ENCODE data around the gene PRPF39.

PRPF39 gene, protein sequence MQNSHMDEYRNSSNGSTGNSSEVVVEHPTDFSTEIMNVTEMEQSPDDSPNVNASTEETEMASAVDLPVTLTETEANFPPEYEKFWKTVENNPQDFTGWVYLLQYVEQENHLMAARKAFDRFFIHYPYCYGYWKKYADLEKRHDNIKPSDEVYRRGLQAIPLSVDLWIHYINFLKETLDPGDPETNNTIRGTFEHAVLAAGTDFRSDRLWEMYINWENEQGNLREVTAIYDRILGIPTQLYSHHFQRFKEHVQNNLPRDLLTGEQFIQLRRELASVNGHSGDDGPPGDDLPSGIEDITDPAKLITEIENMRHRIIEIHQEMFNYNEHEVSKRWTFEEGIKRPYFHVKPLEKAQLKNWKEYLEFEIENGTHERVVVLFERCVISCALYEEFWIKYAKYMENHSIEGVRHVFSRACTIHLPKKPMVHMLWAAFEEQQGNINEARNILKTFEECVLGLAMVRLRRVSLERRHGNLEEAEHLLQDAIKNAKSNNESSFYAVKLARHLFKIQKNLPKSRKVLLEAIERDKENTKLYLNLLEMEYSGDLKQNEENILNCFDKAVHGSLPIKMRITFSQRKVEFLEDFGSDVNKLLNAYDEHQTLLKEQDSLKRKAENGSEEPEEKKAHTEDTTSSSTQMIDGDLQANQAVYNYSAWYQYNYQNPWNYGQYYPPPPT

DNA sequence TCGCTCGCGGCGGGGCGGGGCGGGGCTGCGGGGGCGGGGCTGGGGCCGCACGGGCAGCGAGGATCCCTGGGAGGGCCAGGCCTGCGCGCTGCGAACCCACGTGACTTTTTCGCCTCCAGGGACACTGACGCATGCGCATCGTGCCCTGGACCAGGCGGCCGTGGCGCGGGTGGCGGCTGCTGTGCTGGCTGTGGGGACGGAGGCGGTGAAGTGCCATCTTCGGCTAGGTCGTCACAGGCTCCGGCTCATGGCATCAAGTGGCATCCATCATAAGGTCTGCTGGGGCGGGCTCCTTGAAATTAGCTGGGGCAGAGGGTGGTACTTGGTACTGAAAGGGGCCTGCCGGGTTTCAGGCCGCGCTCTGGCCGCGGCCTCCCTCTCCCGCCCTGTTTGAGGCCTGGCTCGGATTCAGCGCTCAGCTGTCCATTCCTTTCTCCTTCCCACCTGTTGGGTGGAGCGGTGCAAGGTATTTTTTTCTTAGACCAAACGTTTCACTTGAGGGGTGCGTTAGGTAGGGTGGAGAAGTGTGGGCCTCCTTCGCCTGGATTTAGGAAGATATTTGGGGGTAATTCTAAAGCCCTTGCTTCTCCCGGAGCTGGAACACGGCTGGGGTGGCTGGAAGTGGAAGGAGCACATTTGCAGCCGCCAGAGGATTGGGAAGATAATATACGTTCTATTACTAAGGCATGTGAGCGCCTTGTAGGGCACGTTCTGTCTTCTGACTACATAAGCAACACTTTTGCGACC lies at the start of gene PRPF39:
PRPF39 (plus strand) TSS at position 141 of the 747 bp plus-strand sequence. CDS start 11,124 bp downstream, outside the sequence.
- no peaks in the 10 kb centered on the region for H3K9me3 ChIP-seq (ENCODE audit: low read length)
- peak within 1 kb of the TSS; percentile 90 for H2AFZ ChIP-seq (ENCODE audit: low read depth, low read length)
- H3K36me3 ChIP-seq (ENCODE audit: insufficient read depth, low read length), result peaks cover 3% of the 10 kb centered on the region
- no peaks in the 10 kb centered on the region for H3K27me3 ChIP-seq (ENCODE audit: insufficient read depth, low read length)
- H3K4me3 ChIP-seq (ENCODE audit: low read length), result peak within 1 kb of the TSS; percentile 92
- peaks cover 19% of the 10 kb centered on the region for H3K4me1 ChIP-seq (ENCODE audit: insufficient read depth, low read length)

DNA sequence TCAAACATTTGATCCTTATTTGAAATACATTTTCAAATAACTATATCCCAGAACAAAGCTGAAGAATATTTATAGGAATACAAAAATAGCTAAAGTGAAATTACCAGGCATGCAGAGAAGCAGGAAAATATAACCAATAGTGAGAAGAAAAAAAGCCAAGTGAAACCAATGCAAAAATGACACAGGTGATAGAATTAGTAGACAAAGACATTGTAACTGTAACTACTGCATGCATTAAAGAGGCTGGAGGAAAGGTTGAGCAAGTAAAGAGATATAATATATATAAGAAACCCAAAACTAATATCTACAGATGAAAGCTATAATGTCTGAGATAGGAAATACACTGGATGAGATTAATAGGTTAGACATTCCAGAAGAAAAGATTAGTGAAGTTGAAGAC lies 49.2 kb upstream of the PRPF39 start:
- Histone ChIP-seq H3K36me3 (ENCODE audit: insufficient read depth, low read length) (peaks cover 51% of the 10 kb centered on the region), H3K27me3 (ENCODE audit: insufficient read depth, low read length) (no peaks in the 10 kb centered on the region), H3K4me3 (ENCODE audit: low read length) (no peak overlapping the region), H2AFZ (ENCODE audit: low read depth, low read length) (no peak overlapping the region), H3K9me3 (ENCODE audit: low read length) (peaks cover 25% of the 10 kb centered on the region), H3K4me1 (ENCODE audit: insufficient read depth, low read length) (no peaks in the 10 kb centered on the region)

DNA sequence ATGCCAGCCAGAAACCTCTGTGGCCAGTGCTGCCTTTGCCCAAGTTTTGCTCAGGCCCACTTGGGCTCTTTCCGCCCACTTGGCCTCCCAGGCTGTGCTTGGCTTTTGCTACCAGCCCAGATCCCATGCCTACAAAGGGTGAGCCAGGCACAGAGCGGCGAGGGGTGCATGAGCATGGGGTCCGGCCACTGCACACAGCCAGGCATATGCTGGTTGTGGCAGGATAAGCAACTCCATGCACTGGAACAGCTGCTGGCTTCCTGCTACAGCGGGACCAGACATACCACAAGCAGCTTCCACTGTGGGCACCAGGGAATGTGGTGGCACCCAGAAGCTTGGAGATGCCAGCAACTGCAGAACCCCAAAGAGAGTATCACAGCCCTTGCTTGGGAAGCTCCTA lies 45.7 kb upstream of the PRPF39 start:
- Histone ChIP-seq H3K9me3 (ENCODE audit: low read length) (peaks cover 26% of the 10 kb centered on the region), H3K4me3 (ENCODE audit: low read length) (no peak overlapping the region), H3K4me1 (ENCODE audit: insufficient read depth, low read length) (no peaks in the 10 kb centered on the region), H3K27me3 (ENCODE audit: insufficient read depth, low read length) (no peaks in the 10 kb centered on the region), H2AFZ (ENCODE audit: low read depth, low read length) (no peak overlapping the region), H3K36me3 (ENCODE audit: insufficient read depth, low read length) (peaks cover 46% of the 10 kb centered on the region)

DNA sequence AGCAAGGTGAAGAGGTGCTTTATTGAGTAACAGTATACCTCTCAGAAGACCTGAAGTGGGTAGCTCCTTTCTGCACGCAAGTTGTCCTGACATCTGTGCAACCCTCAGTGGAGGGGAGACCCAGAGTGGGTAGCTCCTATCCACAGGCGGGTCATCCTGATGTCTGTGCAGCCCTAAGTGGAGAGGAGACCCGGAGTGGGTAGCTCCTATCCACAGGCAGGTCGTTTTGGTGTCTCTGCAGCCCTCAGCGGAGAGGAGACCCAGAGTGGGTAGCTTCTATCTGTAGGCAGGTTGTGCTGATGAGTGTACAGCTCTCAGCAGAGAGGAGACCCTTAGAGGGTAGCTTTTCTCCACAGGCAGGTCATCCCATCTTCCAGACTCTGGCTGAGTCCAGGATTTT lies 45.1 kb upstream of the PRPF39 start:
- no peak overlapping the region for H2AFZ ChIP-seq (ENCODE audit: low read depth, low read length)
- peaks cover 46% of the 10 kb centered on the region for H3K36me3 ChIP-seq (ENCODE audit: insufficient read depth, low read length)
- no peaks in the 10 kb centered on the region for H3K27me3 ChIP-seq (ENCODE audit: insufficient read depth, low read length)

DNA sequence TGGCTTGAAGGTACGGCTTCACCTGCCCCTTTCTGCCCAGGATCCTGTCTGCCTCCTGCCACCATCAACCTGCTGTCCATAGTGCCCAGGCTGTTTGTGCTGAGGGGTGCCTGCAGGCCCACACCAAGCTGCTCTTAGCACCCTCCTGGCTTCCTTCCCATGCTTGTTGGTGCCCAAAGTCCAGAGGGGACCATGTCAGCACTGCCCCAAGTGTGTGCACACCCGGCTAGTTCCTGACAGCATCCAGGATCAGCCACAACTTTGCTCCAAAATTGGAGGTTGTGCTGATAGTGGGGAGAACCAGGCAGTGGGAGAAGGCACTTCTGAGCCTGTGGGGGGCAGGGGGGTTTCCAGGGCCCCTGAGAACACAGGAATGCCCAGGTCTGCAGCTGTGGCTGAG lies 44.5 kb upstream of the PRPF39 start:
- Histone ChIP-seq H3K9me3 (ENCODE audit: low read length) (peaks cover 26% of the 10 kb centered on the region), H2AFZ (ENCODE audit: low read depth, low read length) (no peak overlapping the region), H3K36me3 (ENCODE audit: insufficient read depth, low read length) (peaks cover 44% of the 10 kb centered on the region), H3K4me1 (ENCODE audit: insufficient read depth, low read length) (no peaks in the 10 kb centered on the region), H3K4me3 (ENCODE audit: low read length) (no peak overlapping the region), H3K27me3 (ENCODE audit: insufficient read depth, low read length) (no peaks in the 10 kb centered on the region)

More for the DNA sequence above, 45.1 kb upstream of the PRPF39 start:
- Histone ChIP-seq H3K9me3 (ENCODE audit: low read length) (peaks cover 26% of the 10 kb centered on the region), H3K4me1 (ENCODE audit: insufficient read depth, low read length) (no peaks in the 10 kb centered on the region), H3K4me3 (ENCODE audit: low read length) (no peak overlapping the region)

DNA sequence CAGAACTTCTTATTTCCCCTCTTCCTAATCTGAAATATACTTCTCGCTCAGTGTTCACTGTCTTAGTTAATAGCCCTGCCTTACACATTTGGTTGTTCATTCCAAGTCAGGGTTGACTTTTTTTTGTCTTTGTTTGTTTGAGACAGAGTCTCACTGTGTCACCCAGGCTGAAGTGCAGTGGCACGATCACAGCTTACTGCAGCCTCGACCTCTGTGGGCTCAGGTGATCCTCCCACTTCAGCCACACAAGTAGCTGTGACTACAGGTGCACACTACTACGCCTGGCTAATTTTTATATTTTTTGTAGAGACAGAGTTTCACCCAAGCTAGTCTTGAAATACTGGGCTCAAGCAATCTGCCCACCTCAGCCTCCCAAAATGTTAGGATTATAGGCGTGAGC lies 42.3 kb upstream of the PRPF39 start:
- no peaks in the 10 kb centered on the region for H3K27me3 ChIP-seq (ENCODE audit: insufficient read depth, low read length)
- H3K4me1 ChIP-seq (ENCODE audit: insufficient read depth, low read length), result no peaks in the 10 kb centered on the region
- H3K4me3 ChIP-seq (ENCODE audit: low read length), result no peak overlapping the region
- no peak overlapping the region for H2AFZ ChIP-seq (ENCODE audit: low read depth, low read length)
- H3K9me3 ChIP-seq (ENCODE audit: low read length), result peaks cover 24% of the 10 kb centered on the region
- H3K36me3 ChIP-seq (ENCODE audit: insufficient read depth, low read length), result peaks cover 52% of the 10 kb centered on the region

DNA sequence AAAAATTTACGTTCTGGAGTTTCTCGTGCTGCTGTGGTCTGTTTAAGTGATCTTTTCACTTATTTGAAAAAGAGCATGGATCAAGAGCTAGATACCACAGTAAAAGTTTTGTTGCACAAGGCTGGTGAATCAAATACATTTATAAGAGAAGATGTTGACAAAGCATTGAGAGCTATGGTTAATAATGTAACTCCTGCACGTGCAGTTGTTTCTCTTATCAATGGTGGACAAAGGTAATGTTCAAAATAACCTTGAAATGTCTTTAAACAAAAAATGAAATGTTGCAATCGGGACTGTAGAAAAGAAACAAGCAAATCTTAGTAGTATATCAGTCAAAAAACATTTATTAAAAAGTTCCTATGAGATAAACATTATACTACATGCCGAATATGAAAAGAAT lies 39.3 kb upstream of the PRPF39 start:
- H3K4me1 ChIP-seq (ENCODE audit: insufficient read depth, low read length), result no peaks in the 10 kb centered on the region
- H3K9me3 ChIP-seq (ENCODE audit: low read length), result peaks cover 2% of the 10 kb centered on the region

DNA sequence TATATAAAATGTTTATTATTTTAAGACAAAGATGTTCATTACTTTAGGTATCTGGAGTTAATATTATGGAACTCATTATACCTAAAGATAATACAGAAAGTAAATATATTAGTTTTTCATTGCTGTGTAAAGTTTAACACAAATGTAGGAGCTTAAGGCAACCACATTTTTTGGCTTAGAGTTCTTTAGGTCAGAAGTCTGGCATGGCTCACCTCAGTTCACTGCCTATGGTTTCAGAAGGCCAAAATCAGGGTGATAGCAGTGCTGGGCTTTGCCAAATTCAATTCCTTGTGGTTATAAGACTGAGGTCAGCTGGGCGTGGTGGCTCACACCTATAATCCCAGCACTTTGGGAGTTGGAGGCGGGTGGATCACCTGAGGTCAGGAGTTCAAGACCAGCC lies 35.5 kb upstream of the PRPF39 start:
- no peaks in the 10 kb centered on the region for H3K9me3 ChIP-seq (ENCODE audit: low read length)
- H3K27me3 ChIP-seq (ENCODE audit: insufficient read depth, low read length), result no peaks in the 10 kb centered on the region
- H3K4me3 ChIP-seq (ENCODE audit: low read length), result no peak overlapping the region
- H2AFZ ChIP-seq (ENCODE audit: low read depth, low read length), result no peak overlapping the region
- H3K4me1 ChIP-seq (ENCODE audit: insufficient read depth, low read length), result no peaks in the 10 kb centered on the region
- peaks cover 33% of the 10 kb centered on the region for H3K36me3 ChIP-seq (ENCODE audit: insufficient read depth, low read length)

More for the DNA sequence above, 39.3 kb upstream of the PRPF39 start:
- Histone ChIP-seq H3K36me3 (ENCODE audit: insufficient read depth, low read length) (peaks cover 37% of the 10 kb centered on the region), H3K27me3 (ENCODE audit: insufficient read depth, low read length) (no peaks in the 10 kb centered on the region), H3K4me3 (ENCODE audit: low read length) (no peak overlapping the region), H2AFZ (ENCODE audit: low read depth, low read length) (no peak overlapping the region)

DNA sequence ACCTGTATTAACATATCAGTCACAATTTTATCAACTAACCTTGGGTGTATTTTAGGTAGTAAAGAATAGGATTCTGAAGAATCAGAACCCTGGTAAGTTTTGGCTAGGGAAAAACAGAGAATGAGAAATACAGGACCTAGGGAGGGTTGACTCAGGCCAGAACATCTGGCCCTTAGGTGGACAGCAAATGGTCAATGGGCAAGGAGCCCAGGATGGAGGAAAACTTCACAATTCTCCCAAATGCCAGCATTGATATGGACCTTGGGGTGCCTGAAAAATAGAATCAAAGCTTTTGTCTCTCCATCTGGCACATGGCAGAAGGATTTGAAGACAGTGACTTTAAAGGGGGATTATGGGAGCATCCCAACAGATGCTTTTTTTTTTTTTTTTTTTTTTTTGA lies 32.7 kb upstream of the PRPF39 start:
- H3K4me1 ChIP-seq (ENCODE audit: insufficient read depth, low read length), result no peaks in the 10 kb centered on the region
- H3K36me3 ChIP-seq (ENCODE audit: insufficient read depth, low read length), result peaks cover 32% of the 10 kb centered on the region
- no peaks in the 10 kb centered on the region for H3K27me3 ChIP-seq (ENCODE audit: insufficient read depth, low read length)
- no peak overlapping the region for H3K4me3 ChIP-seq (ENCODE audit: low read length)
- H3K9me3 ChIP-seq (ENCODE audit: low read length), result no peaks in the 10 kb centered on the region
- H2AFZ ChIP-seq (ENCODE audit: low read depth, low read length), result no peak overlapping the region

DNA sequence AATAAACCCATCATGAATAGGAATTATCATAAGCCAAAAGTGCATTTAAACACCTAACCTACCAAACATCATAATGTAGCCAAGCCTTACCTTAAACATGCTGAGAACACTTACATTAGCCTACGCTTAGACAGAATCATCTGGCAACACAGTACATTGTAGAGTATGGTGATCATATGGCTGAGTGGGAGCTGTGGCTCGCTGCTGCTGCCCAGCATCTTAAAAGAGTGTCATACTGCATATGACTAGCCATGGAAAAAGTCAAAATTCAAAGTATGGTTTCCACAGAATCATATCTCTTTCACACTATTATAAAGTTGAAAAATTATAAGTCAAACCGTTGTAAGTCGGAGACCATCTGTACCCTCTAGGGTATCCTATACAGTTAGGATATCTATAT lies 32.0 kb upstream of the PRPF39 start:
- Histone ChIP-seq H2AFZ (ENCODE audit: low read depth, low read length) (no peak overlapping the region), H3K9me3 (ENCODE audit: low read length) (no peaks in the 10 kb centered on the region), H3K27me3 (ENCODE audit: insufficient read depth, low read length) (no peaks in the 10 kb centered on the region), H3K4me3 (ENCODE audit: low read length) (no peak overlapping the region), H3K36me3 (ENCODE audit: insufficient read depth, low read length) (peaks cover 28% of the 10 kb centered on the region), H3K4me1 (ENCODE audit: insufficient read depth, low read length) (no peaks in the 10 kb centered on the region)

DNA sequence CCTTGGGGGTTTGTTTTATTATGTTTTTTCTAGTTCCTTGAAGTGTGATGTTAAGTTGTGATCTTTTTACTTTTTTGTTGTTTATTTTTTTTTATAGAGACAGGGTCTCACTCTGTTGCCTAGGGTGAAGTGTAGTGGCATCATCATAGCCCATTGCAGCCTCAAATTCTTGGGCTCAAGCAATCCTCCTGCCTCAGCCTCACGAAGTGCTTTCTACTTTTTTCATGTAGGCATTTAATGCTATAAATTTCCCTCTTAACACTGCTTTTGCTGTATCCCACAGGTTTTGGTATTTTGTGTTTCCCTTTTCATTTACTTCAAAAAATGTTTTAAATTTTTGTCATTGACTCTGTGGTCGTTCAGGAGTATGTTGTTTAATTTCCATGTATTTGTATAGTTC lies 26.6 kb upstream of the PRPF39 start:
- no peaks in the 10 kb centered on the region for H3K4me1 ChIP-seq (ENCODE audit: insufficient read depth, low read length)
- no peak overlapping the region for H2AFZ ChIP-seq (ENCODE audit: low read depth, low read length)
- H3K9me3 ChIP-seq (ENCODE audit: low read length), result peaks cover 2% of the 10 kb centered on the region
- H3K36me3 ChIP-seq (ENCODE audit: insufficient read depth, low read length), result peaks cover 20% of the 10 kb centered on the region
- no peaks in the 10 kb centered on the region for H3K27me3 ChIP-seq (ENCODE audit: insufficient read depth, low read length)
- H3K4me3 ChIP-seq (ENCODE audit: low read length), result no peak overlapping the region

DNA sequence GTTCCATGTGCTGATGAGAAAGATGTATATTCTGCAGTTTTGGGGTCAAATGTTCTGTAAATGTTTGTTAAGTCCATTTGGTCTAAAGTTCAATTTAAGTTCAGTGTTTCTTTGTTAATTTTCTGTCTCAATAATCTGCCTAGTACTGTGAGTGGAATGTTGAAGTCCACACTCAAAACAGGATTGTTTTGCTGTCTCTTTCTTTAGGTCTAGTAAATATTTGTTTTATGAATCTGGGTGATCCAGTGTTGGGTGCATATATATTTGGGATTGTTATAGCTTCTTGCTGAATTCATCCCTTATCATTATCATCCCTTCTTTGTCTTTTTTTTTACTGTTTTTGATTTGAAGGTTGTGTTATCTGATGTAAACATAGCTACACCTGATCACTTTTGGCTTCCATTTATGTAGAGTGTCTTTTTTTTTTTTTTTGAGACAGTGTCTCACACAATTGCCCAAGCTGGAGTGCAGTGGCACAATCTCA lies 26.0 kb upstream of the PRPF39 start:
- Histone ChIP-seq H3K9me3 (ENCODE audit: low read length) (peaks cover 2% of the 10 kb centered on the region), H3K4me1 (ENCODE audit: insufficient read depth, low read length) (no peaks in the 10 kb centered on the region), H2AFZ (ENCODE audit: low read depth, low read length) (no peak overlapping the region), H3K27me3 (ENCODE audit: insufficient read depth, low read length) (no peaks in the 10 kb centered on the region), H3K4me3 (ENCODE audit: low read length) (no peak overlapping the region), H3K36me3 (ENCODE audit: insufficient read depth, low read length) (peaks cover 16% of the 10 kb centered on the region)

DNA sequence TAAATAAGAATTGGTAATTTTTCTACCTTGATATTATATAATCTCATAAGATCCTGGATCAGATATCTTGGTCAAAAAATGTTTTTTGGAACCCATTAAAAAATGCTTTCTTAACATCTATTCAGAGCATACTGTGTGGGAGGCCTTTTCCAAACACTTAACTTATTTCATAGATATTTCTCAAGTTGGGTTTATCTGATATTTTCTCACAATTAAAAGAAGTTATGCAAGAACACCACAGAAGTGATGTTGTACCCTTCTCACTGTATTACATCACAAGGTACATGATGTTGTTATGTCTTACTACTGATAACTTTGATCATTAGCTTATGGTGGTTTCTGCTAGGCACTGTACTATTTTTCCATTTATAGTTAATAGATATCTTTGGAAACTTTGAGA lies 23.4 kb upstream of the PRPF39 start:
- Histone ChIP-seq H2AFZ (ENCODE audit: low read depth, low read length) (no peak overlapping the region), H3K27me3 (ENCODE audit: insufficient read depth, low read length) (no peaks in the 10 kb centered on the region), H3K36me3 (ENCODE audit: insufficient read depth, low read length) (peaks cover 3% of the 10 kb centered on the region), H3K4me3 (ENCODE audit: low read length) (no peak overlapping the region), H3K4me1 (ENCODE audit: insufficient read depth, low read length) (no peaks in the 10 kb centered on the region), H3K9me3 (ENCODE audit: low read length) (peaks cover 2% of the 10 kb centered on the region)

All from neuron (in vitro differentiated cells).